ENCODE data around the gene ZNF562.
A peak's percentile ranks its signal among the peaks of the same experiment; 100 is the strongest.

ZNF562 gene

DNA sequence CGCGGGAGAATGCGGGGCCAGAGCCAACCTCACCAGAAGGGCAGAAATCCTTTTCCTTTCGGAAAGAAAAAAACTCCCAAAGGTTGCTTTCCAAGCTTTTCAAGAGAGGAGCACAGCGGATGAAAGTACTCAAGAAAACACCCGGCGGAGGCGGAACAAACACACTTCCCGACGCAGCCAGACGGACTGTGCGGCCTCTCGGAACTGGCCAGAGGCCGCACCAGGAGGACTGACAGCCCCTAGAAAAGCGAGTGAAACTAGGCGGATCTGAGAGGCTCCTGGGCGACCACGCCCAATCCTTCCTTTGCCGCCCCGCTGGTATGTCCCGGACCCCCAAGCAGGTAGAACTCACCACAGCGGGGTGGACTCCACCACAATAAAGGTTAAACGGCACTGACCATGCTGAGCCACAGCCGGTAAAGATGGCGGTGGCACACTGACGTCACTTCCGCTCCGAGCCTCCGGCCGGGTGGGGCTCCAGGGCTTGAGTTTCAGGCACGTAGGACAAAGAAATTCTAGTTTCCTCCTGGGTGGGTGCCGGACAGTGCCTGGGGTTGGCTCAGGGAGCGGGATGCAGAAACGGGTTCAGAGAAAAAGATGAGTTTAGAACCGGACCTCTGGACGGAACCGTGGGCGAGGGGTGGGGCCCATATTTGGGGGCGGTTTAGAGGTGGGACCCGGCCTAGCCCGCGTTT is at the start of gene ZNF562:
Gene ZNF562, minus strand, starts transcription at position 438 of the 695 bp plus-strand sequence. CDS start 14,356 bp downstream, outside the sequence.
- in situ Hi-C loops (cut with HindIII; ENCODE audit: low sequenced_read_pairs): no loop called here
- peak; percentile 72 for DNase-seq (ENCODE audit: low read depth)
- peak within 1 kb of the TSS; percentile 54 for H3K4me3 ChIP-seq (ENCODE audit: low read depth, low read length)
- TF ChIP-seq, protein P1, sequence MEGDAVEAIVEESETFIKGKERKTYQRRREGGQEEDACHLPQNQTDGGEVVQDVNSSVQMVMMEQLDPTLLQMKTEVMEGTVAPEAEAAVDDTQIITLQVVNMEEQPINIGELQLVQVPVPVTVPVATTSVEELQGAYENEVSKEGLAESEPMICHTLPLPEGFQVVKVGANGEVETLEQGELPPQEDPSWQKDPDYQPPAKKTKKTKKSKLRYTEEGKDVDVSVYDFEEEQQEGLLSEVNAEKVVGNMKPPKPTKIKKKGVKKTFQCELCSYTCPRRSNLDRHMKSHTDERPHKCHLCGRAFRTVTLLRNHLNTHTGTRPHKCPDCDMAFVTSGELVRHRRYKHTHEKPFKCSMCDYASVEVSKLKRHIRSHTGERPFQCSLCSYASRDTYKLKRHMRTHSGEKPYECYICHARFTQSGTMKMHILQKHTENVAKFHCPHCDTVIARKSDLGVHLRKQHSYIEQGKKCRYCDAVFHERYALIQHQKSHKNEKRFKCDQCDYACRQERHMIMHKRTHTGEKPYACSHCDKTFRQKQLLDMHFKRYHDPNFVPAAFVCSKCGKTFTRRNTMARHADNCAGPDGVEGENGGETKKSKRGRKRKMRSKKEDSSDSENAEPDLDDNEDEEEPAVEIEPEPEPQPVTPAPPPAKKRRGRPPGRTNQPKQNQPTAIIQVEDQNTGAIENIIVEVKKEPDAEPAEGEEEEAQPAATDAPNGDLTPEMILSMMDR (IDR thresholded peaks at IDR 0.05; ENCODE audit: low read depth, low read length, missing control alignments): no peak

DNA sequence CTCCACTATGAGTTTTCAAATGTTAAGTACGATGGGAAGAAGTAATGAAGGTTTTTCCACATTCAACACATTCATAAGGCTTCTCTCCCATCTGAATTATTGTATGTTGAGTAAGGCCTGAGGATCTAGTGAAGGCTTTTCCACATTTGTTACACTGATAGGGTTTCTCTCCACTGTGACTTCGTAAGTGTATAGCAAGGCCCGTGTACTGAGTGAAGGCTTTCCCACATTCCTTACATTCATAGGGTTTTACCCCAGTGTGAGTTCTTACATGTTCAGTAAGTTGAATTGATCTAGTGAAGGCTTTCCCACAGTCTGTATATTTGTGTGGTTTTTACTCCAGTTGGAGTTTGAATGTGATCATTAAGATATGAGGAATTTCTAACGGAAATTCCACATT is 49.3 kb upstream of the ZNF562 start:
- in situ Hi-C loops (cut with HindIII; ENCODE audit: low sequenced_read_pairs): no loop called here
- H3K4me3 ChIP-seq (ENCODE audit: low read depth, low read length): no peak overlapping the region
- TF ChIP-seq, protein P1 (IDR thresholded peaks at IDR 0.05; ENCODE audit: low read depth, low read length, missing control alignments): no peak
- DNase-seq (ENCODE audit: low read depth): no peak

DNA sequence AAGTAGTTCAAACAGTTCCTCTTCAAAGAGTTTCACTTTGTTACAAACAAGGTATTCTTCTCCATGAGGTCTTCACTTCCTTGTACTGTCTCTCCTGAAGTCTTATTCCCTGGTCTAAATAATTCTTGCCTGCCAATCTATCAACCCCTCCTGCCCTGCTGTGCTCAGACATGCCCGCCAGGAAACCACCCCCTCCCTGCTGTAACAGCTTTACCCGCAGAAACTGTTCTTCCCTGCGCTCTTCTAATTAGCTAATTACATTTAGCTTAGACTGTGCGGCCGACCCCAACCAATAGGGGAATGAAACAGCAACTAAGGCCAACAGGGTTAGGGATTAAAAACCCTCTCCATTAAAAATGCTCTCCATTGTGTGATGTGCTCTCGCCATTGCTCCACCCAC is 47.0 kb upstream of the ZNF562 start:
- H3K4me3 ChIP-seq (ENCODE audit: low read depth, low read length): no peak overlapping the region
- TF ChIP-seq, protein P1 (IDR thresholded peaks at IDR 0.05; ENCODE audit: low read depth, low read length, missing control alignments): no peak
- no peak for DNase-seq (ENCODE audit: low read depth)
- in situ Hi-C loops (cut with HindIII; ENCODE audit: low sequenced_read_pairs): no loop called here

DNA sequence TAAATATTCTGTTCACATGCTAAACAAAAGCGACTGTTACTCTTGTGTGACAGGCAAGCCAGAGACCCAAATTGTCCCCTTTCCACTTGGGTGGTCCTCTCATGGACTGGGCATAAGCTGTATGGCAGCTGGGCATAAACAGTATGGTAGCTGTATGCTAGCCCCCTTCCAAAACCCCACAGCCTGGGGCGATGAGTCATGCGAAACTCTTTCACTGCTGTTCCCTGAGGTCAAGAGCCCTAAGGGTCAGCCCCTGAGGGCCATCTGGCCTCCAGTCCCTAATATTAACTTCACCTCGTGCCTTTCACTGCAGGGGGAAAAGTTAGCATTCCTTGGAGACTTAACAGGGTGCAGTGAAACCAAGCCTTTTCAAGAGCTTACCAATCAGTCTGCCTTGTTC is 45.6 kb upstream of the ZNF562 start:
- DNase-seq (ENCODE audit: low read depth): no peak
- TF ChIP-seq, protein P1 (IDR thresholded peaks at IDR 0.05; ENCODE audit: low read depth, low read length, missing control alignments): no peak
- in situ Hi-C loops (cut with HindIII; ENCODE audit: low sequenced_read_pairs): no loop called here
- H3K4me3 ChIP-seq (ENCODE audit: low read depth, low read length): no peak overlapping the region

DNA sequence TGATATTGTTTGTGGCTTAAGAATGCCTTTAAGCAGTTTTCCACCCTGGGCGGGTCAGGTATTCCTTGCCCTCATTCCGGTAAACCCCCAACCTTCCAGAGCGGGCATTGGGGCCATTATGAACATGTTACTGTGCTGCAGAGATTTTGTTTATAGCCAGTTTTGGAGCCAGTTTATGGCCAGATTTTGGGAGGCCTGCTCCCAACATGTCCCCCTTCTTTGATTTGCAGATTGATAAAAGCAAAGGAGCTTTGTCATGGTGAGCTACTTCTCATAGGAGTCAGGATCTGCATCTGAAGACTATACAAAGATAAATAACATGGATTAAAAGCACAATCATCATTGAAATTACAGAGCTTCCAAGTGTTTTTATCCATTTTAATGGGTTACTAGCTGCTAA is 36.9 kb upstream of the ZNF562 start:
- DNase-seq (ENCODE audit: low read depth): no peak
- TF ChIP-seq, protein P1 (IDR thresholded peaks at IDR 0.05; ENCODE audit: low read depth, low read length, missing control alignments): no peak
- in situ Hi-C loops (cut with HindIII; ENCODE audit: low sequenced_read_pairs): no loop called here
- H3K4me3 ChIP-seq (ENCODE audit: low read depth, low read length): no peak overlapping the region

DNA sequence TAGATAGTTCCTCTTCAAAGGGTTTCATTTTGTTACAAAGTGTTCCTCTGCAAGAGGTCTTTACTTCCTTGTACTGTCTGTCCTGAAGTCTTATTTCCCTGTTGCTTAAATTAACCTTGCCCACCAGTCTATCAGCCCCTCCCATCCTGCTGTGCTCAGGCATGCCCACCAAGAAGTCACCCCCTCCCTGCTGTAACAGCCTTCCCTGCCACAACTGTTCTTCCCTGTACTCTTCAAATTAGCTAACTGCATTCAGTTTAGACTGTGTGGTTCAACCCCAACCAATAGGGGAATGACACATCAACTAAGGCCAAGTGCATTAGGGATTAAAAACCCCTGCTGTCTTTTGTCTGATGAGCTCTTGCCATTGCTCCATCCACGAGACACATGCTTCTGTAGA is 34.4 kb upstream of the ZNF562 start:
- H3K4me3 ChIP-seq (ENCODE audit: low read depth, low read length): no peak overlapping the region
- in situ Hi-C loops (cut with HindIII; ENCODE audit: low sequenced_read_pairs): no loop called here
- DNase-seq (ENCODE audit: low read depth): no peak
- TF ChIP-seq, protein P1 (IDR thresholded peaks at IDR 0.05; ENCODE audit: low read depth, low read length, missing control alignments): no peak

Data from astrocyte of the cerebellum (primary cell).